H1 (cell line): ENCODE data around the gene SLC22A31. TPM values are rescaled to one million over a fixed set of nuclear protein-coding genes. Genes with fewer than 3 reads are reported as not detected.

Experiments
- CTCF ChIA-PET: fragments of 300-600 bp; sonication (Branson Sonifier 250); formaldehyde crosslinking; loops from one replicate; lab custom pipeline; 2021; ENCODE audit not compliant: partially characterized antibody; lab: Charles Lee
- POLR2A ChIA-PET: fragments of 300-600 bp; sonication (Branson Sonifier 250); formaldehyde crosslinking; loops from one replicate; lab custom pipeline; 2021; ENCODE audit warnings: inconsistent platforms; ENCODE audit not compliant: partially characterized antibody; lab: Charles Lee
- DNase-seq, 2 experiments: peaks; one replicate each; pipeline versions ENCODE4 v3.0.0 to v3.0.0-alpha.2; 2010 to 2022; ENCODE audit warnings: low spot score in 2 of 2, low read depth in 1 of 2, mixed read lengths in 1 of 2
- FAIRE-seq: peaks from 2 replicates; lab custom pipeline; 2011; peaks lifted over from hg19 to GRCh38; lab: Jason Lieb, UNC
- H2AFZ ChIP-seq: 2 replicates; pipeline ENCODE4 v1.8.1; 2012; ENCODE audit warnings: low read length, inconsistent platforms
- H2AK5ac ChIP-seq: 2 replicates; pipeline ENCODE4 v1.6.1; 2013; ENCODE audit warnings: low read depth, low read length
- H2BK120ac ChIP-seq: replicated peaks from 2 replicates; pipeline ENCODE3; 2013; ENCODE audit warnings: low read depth, low read length, inconsistent platforms
- H2BK12ac ChIP-seq: 2 replicates; pipeline ENCODE4 v1.6.1; 2013; ENCODE audit warnings: low read depth, low read length
- H2BK15ac ChIP-seq: 2 replicates; pipeline ENCODE4 v1.6.1; 2013; ENCODE audit warnings: low read length
- H2BK20ac ChIP-seq: 2 replicates; pipeline ENCODE4 v1.6.1; 2013; ENCODE audit warnings: low read length
- H2BK5ac ChIP-seq: 2 replicates; pipeline ENCODE4 v1.6.1; 2013; ENCODE audit warnings: low read depth, low read length
- H3K14ac ChIP-seq: 2 replicates; pipeline ENCODE4 v1.6.1; 2013; ENCODE audit warnings: inconsistent platforms; ENCODE audit not compliant: insufficient read length
- H3K18ac ChIP-seq: 2 replicates; pipeline ENCODE4 v1.6.1; 2013; ENCODE audit warnings: low read length; ENCODE audit errors: extremely low read depth
- H3K23ac ChIP-seq: 2 replicates; pipeline ENCODE4 v1.6.1; 2013; ENCODE audit warnings: inconsistent platforms; ENCODE audit not compliant: insufficient read length
- H3K23me2 ChIP-seq: 2 replicates; pipeline ENCODE4 v1.6.1; 2013; ENCODE audit warnings: low read depth, low read length
- H3K27ac ChIP-seq: 2 replicates; pipeline ENCODE4 v1.6.1; 2011; ENCODE audit warnings: low read depth, low read length, inconsistent platforms
- H3K27me3 ChIP-seq, 4 experiments: replicated peaks in 1 of 4; 1 replicate in 1 of 4; 2 replicates in 3 of 4; pipeline versions ENCODE4 v1.6.1 to v1.8.1; 2011 to 2013; ENCODE audit warnings: low read length in 3 of 4, mild to moderate bottlenecking in 3 of 4, inconsistent platforms in 2 of 4, mixed read lengths in 2 of 4, moderate library complexity in 1 of 4; ENCODE audit not compliant: control insufficient read depth in 3 of 4, insufficient read depth in 3 of 4; ENCODE audit errors: extremely low read depth in 1 of 4
- H3K36me3 ChIP-seq, 4 experiments: 2 replicates each; pipeline versions ENCODE4 v1.6.1 to v1.8.1; 2011 to 2013; ENCODE audit warnings: mild to moderate bottlenecking in 4 of 4, low read length in 3 of 4, moderate library complexity in 2 of 4, control low read depth in 1 of 4, inconsistent platforms in 1 of 4; ENCODE audit not compliant: insufficient read depth in 4 of 4, control insufficient read depth in 2 of 4
- H3K4ac ChIP-seq: replicated peaks from 2 replicates; pipeline ENCODE3; 2013; ENCODE audit warnings: low read length, low read depth, mixed read lengths, inconsistent platforms; ENCODE audit not compliant: insufficient read length
- H3K4me1 ChIP-seq, 4 experiments: replicated peaks in 1 of 4; 1 replicate in 1 of 4; 2 replicates in 3 of 4; pipeline versions ENCODE4 v1.6.1 to v1.8.1; 2011 to 2013; ENCODE audit warnings: low read length in 3 of 4, inconsistent platforms in 2 of 4, mixed read lengths in 1 of 4; ENCODE audit not compliant: insufficient read depth in 4 of 4, control insufficient read depth in 3 of 4
- H3K4me2 ChIP-seq, 2 experiments: 2 replicates each; pipeline versions ENCODE4 v1.6.1 to v1.8.1; 2011 to 2013; ENCODE audit warnings: low read depth in 2 of 2, low read length in 2 of 2, control low read depth in 1 of 2, inconsistent platforms in 1 of 2, mild to moderate bottlenecking in 1 of 2; ENCODE audit not compliant: insufficient read depth in 1 of 2
- H3K4me3 ChIP-seq, 4 experiments: fragments of 200-600, 300-600 bp in 1 of 4; sonication (generic), shearing (Covaris generic), sonication (Bioruptor Twin) in 1 of 4; 2 replicates each; pipeline versions ENCODE4 v1.5.1 to v1.8.1; 2011 to 2016; ENCODE audit warnings: low read length in 4 of 4, low read depth in 3 of 4, control low read depth in 2 of 4, inconsistent platforms in 2 of 4, mild to moderate bottlenecking in 2 of 4, mixed read lengths in 1 of 4, moderate library complexity in 1 of 4; ENCODE audit not compliant: insufficient read depth in 2 of 4; ENCODE audit errors: extremely low read depth in 1 of 4
- H3K56ac ChIP-seq: replicated peaks from 2 replicates; pipeline ENCODE3; 2013; ENCODE audit warnings: low read depth, mild to moderate bottlenecking, mixed read lengths, low read length, inconsistent platforms; ENCODE audit not compliant: insufficient read length
- H3K79me1 ChIP-seq: 2 replicates; pipeline ENCODE4 v1.6.1; 2013; ENCODE audit warnings: low read depth, low read length, control low read depth
- H3K79me2 ChIP-seq, 2 experiments: 2 replicates each; pipeline versions ENCODE4 v1.6.1 to v1.8.1; 2012 to 2013; ENCODE audit warnings: low read length in 2 of 2, mild to moderate bottlenecking in 2 of 2, inconsistent platforms in 1 of 2; ENCODE audit not compliant: insufficient read depth in 2 of 2, control insufficient read depth in 1 of 2
- H3K9ac ChIP-seq, 4 experiments: replicated peaks in 1 of 4; 1 replicate in 1 of 4; 2 replicates in 3 of 4; pipeline versions ENCODE4 v1.6.1 to v1.8.1; 2011 to 2013; ENCODE audit warnings: low read depth in 3 of 4, low read length in 3 of 4, control low read depth in 2 of 4, mild to moderate bottlenecking in 2 of 4, moderate library complexity in 2 of 4, inconsistent platforms in 1 of 4; ENCODE audit errors: extremely low read depth in 1 of 4
- H3K9me3 ChIP-seq, 2 experiments: 2 replicates each; pipeline versions ENCODE4 v1.6.1 to v1.8.1; 2012 to 2013; ENCODE audit warnings: mild to moderate bottlenecking in 2 of 2, moderate library complexity in 2 of 2, control low read depth in 1 of 2, inconsistent platforms in 1 of 2, low read depth in 1 of 2, low read length in 1 of 2, mixed read lengths in 1 of 2; ENCODE audit not compliant: insufficient read depth in 2 of 2
- H4K20me1 ChIP-seq, 2 experiments: replicated peaks in 1 of 2; 2 replicates each; pipeline versions ENCODE3 to v1.8.1; 2011 to 2013; ENCODE audit warnings: inconsistent platforms in 2 of 2, low read length in 2 of 2, mild to moderate bottlenecking in 1 of 2; ENCODE audit not compliant: insufficient read depth in 2 of 2, control insufficient read depth in 1 of 2
- H4K5ac ChIP-seq: 2 replicates; pipeline ENCODE4 v1.6.1; 2013; ENCODE audit warnings: low read length, low read depth, mixed read lengths, inconsistent platforms; ENCODE audit not compliant: insufficient read length
- H4K8ac ChIP-seq: 2 replicates; pipeline ENCODE4 v1.8.0; 2013; ENCODE audit warnings: mild to moderate bottlenecking, moderate library complexity, low read length, inconsistent platforms; ENCODE audit not compliant: insufficient read depth; ENCODE audit errors: extremely low read depth
- H4K91ac ChIP-seq: replicated peaks from 2 replicates; pipeline ENCODE3; 2013; ENCODE audit warnings: low read length, mixed read lengths, inconsistent platforms; ENCODE audit not compliant: insufficient read length
- ASH2L ChIP-seq: fragments of 200-600, 300-600 bp; sonication (generic); IDR thresholded peaks from one replicate; pipeline ENCODE4 v1.7.1; 2017; ENCODE audit warnings: low read length
- HDAC2 ChIP-seq, 2 experiments: fragments of 300-600 bp in 1 of 2; sonication (generic) in 1 of 2; IDR thresholded peaks; 2 replicates each; pipeline ENCODE4 v1.6.1; 2011 to 2012; ENCODE audit warnings: low read depth in 2 of 2, low read length in 2 of 2, mild to moderate bottlenecking in 2 of 2, moderate library complexity in 2 of 2, borderline replicate concordance in 1 of 2, inconsistent platforms in 1 of 2
- SP1 ChIP-seq: IDR thresholded peaks from 2 replicates; pipeline ENCODE4 v1.6.1; 2011; ENCODE audit warnings: low read depth, low read length
- TEAD4 ChIP-seq: IDR thresholded peaks from 2 replicates; pipeline ENCODE4 v1.6.1; 2012; ENCODE audit warnings: low read depth, low read length, inconsistent platforms, mixed read lengths
- WGBS, 2 experiments: shearing (Covaris generic) in 1 of 2; methylation state at CpG; one replicate each; pipeline versions ENCODE4 v1.1.6 to v1.1.7; 2013 to 2015; ENCODE audit warnings: low lambda C conversion rate in 2 of 2, mixed read lengths in 2 of 2, inconsistent platforms in 1 of 2, low coverage in 1 of 2, missing lambda C conversion rate in 1 of 2; ENCODE audit not compliant: insufficient replicate concordance in 2 of 2, insufficient coverage in 1 of 2, insufficient read length in 1 of 2; ENCODE audit errors: extremely low coverage in 1 of 2, missing lambda C conversion rate in 1 of 2; 5-methylcytosine and 5-hydroxymethylcytosine counted together
- polyA plus RNA-seq, 7 experiments: library from polyadenylated mRNA; depleted of rRNA in 3 of 7; stranded (reverse) in 5 of 7; unstranded in 2 of 7; fragments of >200 nt in 5 of 7; fragments of 200-250 nt in 2 of 7; gene quantifications; 1 replicate in 5 of 7; 2 replicates in 1 of 7; 4 replicates in 1 of 7; pipeline versions ENCODE4 v1.2.1 to v1.2.3, GENCODE V29; 2011 to 2013; ENCODE audit warnings: missing spikeins in 2 of 7, mixed read lengths in 2 of 7
- total RNA-seq: library from RNA; stranded (reverse); fragmentation: NEBNext Ultra II Directional; extraction: Animal tissue kit (Norgen Biotek cat#: 25700); gene quantifications from 2 replicates; pipeline ENCODE4 v1.2.1, GENCODE V29; 2021

The SLC22A31 gene
- total and polyA plus RNA-seq, 2 of the 8 experiments (the other 6 are each of a cell fraction or from before 2014, with no cell fraction given): 7.7 to 10.6 TPM

DNA sequence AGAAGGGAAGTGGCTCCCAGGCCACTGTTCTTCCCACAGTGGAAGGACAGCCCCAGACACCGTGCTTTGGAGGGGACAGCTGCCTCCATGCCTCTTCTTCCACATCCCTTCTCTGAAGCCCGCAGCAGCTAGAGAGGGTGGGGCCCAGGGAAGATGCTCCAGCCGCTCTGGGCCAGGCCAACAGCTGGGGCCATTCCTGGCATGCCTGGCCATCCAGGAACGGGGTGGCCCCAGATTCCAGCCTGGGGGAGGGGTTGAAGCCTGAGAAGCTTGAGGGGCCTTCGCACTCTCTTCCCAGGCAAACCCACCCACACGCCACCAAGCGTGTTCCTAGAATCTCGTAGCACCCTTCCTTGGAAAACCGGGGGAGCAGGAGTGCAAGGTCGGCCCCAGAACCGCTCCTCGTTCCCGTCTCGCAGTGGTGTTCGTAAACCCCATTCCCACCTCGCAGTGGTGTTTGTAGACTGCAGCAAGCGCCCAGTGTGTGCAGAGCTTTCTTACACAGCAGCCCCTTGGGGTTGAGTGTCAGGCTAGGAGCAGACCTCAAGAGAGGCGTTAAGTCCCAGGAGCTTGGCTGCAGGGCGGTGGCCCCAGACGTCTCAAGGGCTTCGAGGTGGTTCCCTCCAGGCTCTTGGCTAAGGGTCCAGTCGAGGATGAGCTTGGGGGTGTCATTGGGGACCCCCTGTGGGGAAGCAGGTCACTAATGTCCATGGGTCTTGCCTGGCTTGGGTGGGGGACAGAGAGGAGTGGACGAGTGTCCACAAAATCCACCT, 26.1 kb downstream of the SLC22A31 start:
- DNase-seq (peak in 1 of 2 experiments; percentile 52), FAIRE-seq (no peak)
- Histone ChIP-seq H2BK15ac (peak overlapping the region; percentile 46), H2AK5ac (no peak overlapping the region; the same call in 1 of the 2 replicates), H3K56ac (no peak overlapping the region), H3K27me3 (peaks cover 0 to 7% (median 4%) of the 10 kb centered on the region in 4 experiments; a peak in 4 of 7 replicates), H3K79me2 (no peaks in the 10 kb centered on the region), H2BK20ac (0 out of 2 replicates have a peak overlapping the region, but pooled peaks have one; percentile 32), H4K20me1 (peaks cover 0 to 3% of the 10 kb centered on the region in 2 experiments), H3K4me2 (no peak overlapping the region), H3K14ac (no peak overlapping the region), H3K23me2 (peaks cover 5% of the 10 kb centered on the region), H2BK12ac (peak overlapping the region; percentile 80; the same call in 1 of the 2 replicates), H3K79me1 (no peaks in the 10 kb centered on the region), H3K4me3 (no peak overlapping the region), H3K9me3 (no peaks in the 10 kb centered on the region), H2BK120ac (peak overlapping the region; percentile 14), H2BK5ac (peak overlapping the region; percentile 60; the same call in 1 of the 2 replicates), H4K91ac (no peak overlapping the region), H3K9ac (no peak overlapping the region), H4K5ac (no peak overlapping the region), H3K36me3 (no peaks in the 10 kb centered on the region), H4K8ac (peak overlapping the region; percentile 25; the same call in 1 of the 2 replicates)
- ChIA-PET POLR2A (interaction anchor here (1.2 to 2.3 kb wide), 5 partner anchors 9 to 362 kb away, joined by 3 to 9 read pairs (median 5); partner anchors contain the start of gene APRT), CTCF (interaction anchor here (0.6 to 3.0 kb wide), 8 partner anchors 16 to 437 kb away, joined by 3 to 10 read pairs (median 4); no protein-coding TSS in a partner anchor)
- WGBS, 2 experiments: 83% methylated on average over 23 of the region's 23 CpGs; no CpG with 5 or more reads in 1 of the 2 experiments
- no peak for TF ChIP-seq ASH2L
- TF ChIP-seq HDAC2 (IDR thresholded peaks at IDR 0.05; ENCODE audit: borderline replicate concordance in 1 of 2, low read depth in 2 of 2, low read length in 2 of 2): no peak
- TF ChIP-seq TEAD4: peak; percentile 88
- TF ChIP-seq SP1: 0 out of 2 replicates have a peak, but pooled peaks have one; percentile 50
- TF ChIP-seq, all 59 proteins: peak for 2
- H3K4ac ChIP-seq: no peak overlapping the region
- no peak overlapping the region; the same call in 1 of the 2 replicates for H3K18ac ChIP-seq
- no peak overlapping the region for H3K23ac ChIP-seq
- H3K27ac ChIP-seq: no peak overlapping the region
- H2AFZ ChIP-seq: no peak overlapping the region
- H3K4me1 ChIP-seq: peaks cover 0 to 26% (median 17%) of the 10 kb centered on the region in 4 experiments; a peak in 6 of 7 replicates
